GM06990 (cell line): ENCODE data around the gene MT1HL1.

Source experiments
- DNase-seq: peaks from one replicate; pipeline ENCODE4 v3.0.0-alpha.2; 2011; ENCODE audit not compliant: insufficient read length; ENCODE audit errors: extremely low read depth
- H3K27me3 ChIP-seq: replicated peaks from 2 replicates; pipeline ENCODE4 v1.6.0; 2011; ENCODE audit warnings: low read length; ENCODE audit not compliant: control insufficient read depth, insufficient read depth
- H3K36me3 ChIP-seq: 2 replicates; pipeline ENCODE4 v1.5.1; 2011; ENCODE audit warnings: low read length; ENCODE audit not compliant: control insufficient read depth, insufficient read depth
- H3K4me3 ChIP-seq: replicated peaks from 2 replicates; pipeline ENCODE4 v1.5.1; 2011; ENCODE audit warnings: low read depth, mild to moderate bottlenecking, control low read depth, low read length
- TF ChIP-seq, protein P1 (sequence below): IDR thresholded peaks from 2 replicates; pipeline ENCODE4 v1.5.1; 2011; ENCODE audit warnings: low read length, control low read depth, mild to moderate bottlenecking, inconsistent platforms; ENCODE audit not compliant: insufficient read depth, poor library complexity, severe bottlenecking

Gene MT1HL1

GRCh38 chr1:237007147-237007881 is 3.1 kb upstream of the MT1HL1 start:
- TF ChIP-seq, protein P1, sequence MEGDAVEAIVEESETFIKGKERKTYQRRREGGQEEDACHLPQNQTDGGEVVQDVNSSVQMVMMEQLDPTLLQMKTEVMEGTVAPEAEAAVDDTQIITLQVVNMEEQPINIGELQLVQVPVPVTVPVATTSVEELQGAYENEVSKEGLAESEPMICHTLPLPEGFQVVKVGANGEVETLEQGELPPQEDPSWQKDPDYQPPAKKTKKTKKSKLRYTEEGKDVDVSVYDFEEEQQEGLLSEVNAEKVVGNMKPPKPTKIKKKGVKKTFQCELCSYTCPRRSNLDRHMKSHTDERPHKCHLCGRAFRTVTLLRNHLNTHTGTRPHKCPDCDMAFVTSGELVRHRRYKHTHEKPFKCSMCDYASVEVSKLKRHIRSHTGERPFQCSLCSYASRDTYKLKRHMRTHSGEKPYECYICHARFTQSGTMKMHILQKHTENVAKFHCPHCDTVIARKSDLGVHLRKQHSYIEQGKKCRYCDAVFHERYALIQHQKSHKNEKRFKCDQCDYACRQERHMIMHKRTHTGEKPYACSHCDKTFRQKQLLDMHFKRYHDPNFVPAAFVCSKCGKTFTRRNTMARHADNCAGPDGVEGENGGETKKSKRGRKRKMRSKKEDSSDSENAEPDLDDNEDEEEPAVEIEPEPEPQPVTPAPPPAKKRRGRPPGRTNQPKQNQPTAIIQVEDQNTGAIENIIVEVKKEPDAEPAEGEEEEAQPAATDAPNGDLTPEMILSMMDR, result no peak
- no peak overlapping the region for H3K4me3 ChIP-seq
- DNase-seq, result no peak

DNA sequence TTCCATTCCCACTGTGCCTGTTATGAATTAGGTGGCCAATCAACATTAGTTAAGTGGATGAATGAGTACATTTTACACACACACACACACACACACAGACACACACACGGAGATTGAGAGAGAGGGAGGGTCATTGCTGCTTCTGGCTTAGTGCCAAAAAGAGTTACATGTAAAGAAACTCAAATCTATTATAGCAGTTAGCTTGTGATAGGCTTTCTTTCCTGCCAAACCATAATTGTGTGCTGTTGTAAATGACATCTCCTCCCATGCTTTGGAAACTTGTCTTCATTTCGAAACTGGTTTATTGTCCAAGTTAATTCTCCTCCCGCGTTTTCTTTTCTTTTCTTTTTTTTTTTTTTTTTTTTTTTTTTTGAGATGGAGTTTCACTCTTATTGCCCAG is 1.4 kb upstream of the MT1HL1 start:
- Histone ChIP-seq H3K27me3 (no peaks in the 10 kb centered on the region; the same call in none of the 2 replicates), H3K36me3 (no peaks in the 10 kb centered on the region), H3K4me3 (no peak overlapping the region)
- TF ChIP-seq, protein P1, result no peak
- DNase-seq, result no peak

More at GRCh38 chr1:237007147-237007881, 3.1 kb upstream of the MT1HL1 start:
- no peaks in the 10 kb centered on the region for H3K36me3 ChIP-seq
- H3K27me3 ChIP-seq, result no peaks in the 10 kb centered on the region; the same call in none of the 2 replicates

GRCh38 chr1:237003516-237003915 is 725 bp downstream of the MT1HL1 start:
- H3K36me3 ChIP-seq, result no peaks in the 10 kb centered on the region
- DNase-seq, result no peak
- TF ChIP-seq, protein P1, result no peak
- no peaks in the 10 kb centered on the region; the same call in none of the 2 replicates for H3K27me3 ChIP-seq
- no peak overlapping the region for H3K4me3 ChIP-seq

- H3K36me3 ChIP-seq, result no peaks in the 10 kb centered on the region
- TF ChIP-seq, protein P1, result no peak
- no peak for DNase-seq
- no peak overlapping the region for H3K4me3 ChIP-seq
- H3K27me3 ChIP-seq, result no peaks in the 10 kb centered on the region; the same call in 1 of the 2 replicates
Measured at GRCh38 chr1:237000191-237000590, 4.0 kb downstream of the MT1HL1 start.

DNA sequence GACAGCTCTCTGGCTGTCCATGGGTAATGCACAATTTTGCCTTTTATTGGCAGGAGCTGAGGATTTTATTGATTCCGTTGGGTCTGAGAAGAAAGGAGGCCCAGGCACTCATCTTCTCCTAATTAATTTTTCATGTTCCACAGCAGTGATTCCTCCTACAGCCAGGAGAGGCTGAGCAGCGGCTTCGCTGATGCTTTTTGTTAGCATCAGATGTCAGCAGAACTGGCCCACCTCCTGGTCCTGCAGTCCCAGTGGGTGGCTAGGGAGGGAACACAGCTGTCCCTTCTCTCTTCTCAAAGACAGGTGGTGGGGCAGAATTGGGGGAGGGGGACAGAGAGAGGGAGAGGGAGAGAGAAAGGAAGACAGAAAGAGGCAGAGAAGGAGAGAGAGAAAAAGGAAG is 5.7 kb downstream of the MT1HL1 start:
- TF ChIP-seq, protein P1, result no peak
- H3K4me3 ChIP-seq, result no peak overlapping the region
- no peak for DNase-seq
- no peaks in the 10 kb centered on the region for H3K36me3 ChIP-seq
- no peaks in the 10 kb centered on the region; the same call in 1 of the 2 replicates for H3K27me3 ChIP-seq
